Measurements from ENCODE around the gene OPRD1.

Gene OPRD1

DNA sequence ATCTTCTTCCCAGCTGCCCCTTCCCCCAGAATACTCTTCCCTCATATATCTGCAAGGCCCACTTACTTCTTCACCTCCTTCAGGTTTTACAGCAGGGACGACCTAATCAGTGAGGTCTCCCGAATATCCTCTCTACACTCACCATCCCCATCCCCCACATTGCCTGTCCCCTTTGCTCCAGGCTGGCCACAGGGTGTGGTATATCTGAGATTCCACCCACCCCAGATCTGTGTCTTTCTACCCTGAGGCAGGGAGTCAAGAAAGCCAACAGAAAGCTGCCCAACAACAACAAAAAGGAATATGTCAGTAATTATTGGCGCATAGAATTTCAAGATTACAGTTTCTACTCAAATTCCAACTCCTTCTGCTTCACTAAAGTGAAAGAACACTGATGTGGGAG lies 30.0 kb upstream of the OPRD1 start:
- TF ChIP-seq NFIC (IDR thresholded peaks at IDR 0.05) (no peak), YY1 (IDR thresholded peaks at IDR 0.05; ENCODE audit: low read depth) (no peak)

DNA sequence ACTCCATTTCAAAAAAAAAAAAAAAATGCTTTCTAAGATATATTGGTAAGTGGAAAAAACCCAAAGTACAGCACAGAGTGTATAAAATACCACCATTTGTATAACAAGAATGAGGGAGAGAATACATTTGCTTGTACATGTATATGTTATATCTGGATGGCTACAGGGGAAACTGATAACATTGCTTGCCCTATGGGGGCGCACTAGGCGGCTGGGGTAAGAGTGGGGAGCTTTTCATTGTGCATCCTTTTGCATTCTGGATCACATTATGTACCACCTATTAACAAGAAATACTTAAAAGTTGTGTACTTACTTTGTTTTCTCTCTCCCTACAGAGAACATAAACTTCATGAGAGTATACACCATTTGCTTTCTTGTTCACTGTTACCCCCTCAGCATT lies 28.6 kb upstream of the OPRD1 start:
- no peak for TF ChIP-seq CREB1 (IDR thresholded peaks at IDR 0.05; ENCODE audit: low read depth)
- TF ChIP-seq CEBPB (IDR thresholded peaks at IDR 0.05), result no peak
- no peak for TF ChIP-seq TEAD4 (IDR thresholded peaks at IDR 0.05)

DNA sequence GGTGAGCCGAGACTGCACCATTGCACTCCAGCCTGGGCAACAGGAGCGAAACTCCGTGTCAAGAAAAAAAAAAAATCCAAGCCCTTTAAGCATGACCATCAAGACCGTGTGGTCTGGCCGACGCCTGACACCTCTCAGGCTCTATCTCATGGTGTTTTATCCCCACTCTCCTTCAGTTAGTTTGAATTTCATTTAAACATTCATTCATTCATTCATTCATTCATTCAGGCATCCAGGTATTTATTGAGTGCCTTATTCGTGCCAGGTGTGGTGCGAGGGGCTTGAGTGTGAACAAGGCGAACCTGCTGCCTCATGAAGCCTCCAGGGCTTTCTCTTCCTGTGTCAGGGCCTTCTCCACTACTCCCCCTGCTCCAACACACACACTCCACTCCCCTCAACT lies 22.6 kb upstream of the OPRD1 start:
- TF ChIP-seq CREB1 (IDR thresholded peaks at IDR 0.05; ENCODE audit: low read depth), result no peak
- TF ChIP-seq EP300 (IDR thresholded peaks at IDR 0.05; ENCODE audit: borderline replicate concordance), result no peak
- no peak for TF ChIP-seq EGR1 (IDR thresholded peaks at IDR 0.05)
- no peak for TF ChIP-seq YY1 (IDR thresholded peaks at IDR 0.05; ENCODE audit: low read depth)
- no peak for TF ChIP-seq TAF1 (IDR thresholded peaks at IDR 0.05; ENCODE audit: low read depth)
- TF ChIP-seq ZBTB7A (IDR thresholded peaks at IDR 0.05; ENCODE audit: low read depth), result no peak
- TF ChIP-seq FOXM1 (IDR thresholded peaks at IDR 0.05; ENCODE audit: borderline replicate concordance, low read depth), result no peak
- TF ChIP-seq, protein P1, sequence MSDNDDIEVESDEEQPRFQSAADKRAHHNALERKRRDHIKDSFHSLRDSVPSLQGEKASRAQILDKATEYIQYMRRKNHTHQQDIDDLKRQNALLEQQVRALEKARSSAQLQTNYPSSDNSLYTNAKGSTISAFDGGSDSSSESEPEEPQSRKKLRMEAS (IDR thresholded peaks at IDR 0.05), result no peak
- TF ChIP-seq, protein P2, sequence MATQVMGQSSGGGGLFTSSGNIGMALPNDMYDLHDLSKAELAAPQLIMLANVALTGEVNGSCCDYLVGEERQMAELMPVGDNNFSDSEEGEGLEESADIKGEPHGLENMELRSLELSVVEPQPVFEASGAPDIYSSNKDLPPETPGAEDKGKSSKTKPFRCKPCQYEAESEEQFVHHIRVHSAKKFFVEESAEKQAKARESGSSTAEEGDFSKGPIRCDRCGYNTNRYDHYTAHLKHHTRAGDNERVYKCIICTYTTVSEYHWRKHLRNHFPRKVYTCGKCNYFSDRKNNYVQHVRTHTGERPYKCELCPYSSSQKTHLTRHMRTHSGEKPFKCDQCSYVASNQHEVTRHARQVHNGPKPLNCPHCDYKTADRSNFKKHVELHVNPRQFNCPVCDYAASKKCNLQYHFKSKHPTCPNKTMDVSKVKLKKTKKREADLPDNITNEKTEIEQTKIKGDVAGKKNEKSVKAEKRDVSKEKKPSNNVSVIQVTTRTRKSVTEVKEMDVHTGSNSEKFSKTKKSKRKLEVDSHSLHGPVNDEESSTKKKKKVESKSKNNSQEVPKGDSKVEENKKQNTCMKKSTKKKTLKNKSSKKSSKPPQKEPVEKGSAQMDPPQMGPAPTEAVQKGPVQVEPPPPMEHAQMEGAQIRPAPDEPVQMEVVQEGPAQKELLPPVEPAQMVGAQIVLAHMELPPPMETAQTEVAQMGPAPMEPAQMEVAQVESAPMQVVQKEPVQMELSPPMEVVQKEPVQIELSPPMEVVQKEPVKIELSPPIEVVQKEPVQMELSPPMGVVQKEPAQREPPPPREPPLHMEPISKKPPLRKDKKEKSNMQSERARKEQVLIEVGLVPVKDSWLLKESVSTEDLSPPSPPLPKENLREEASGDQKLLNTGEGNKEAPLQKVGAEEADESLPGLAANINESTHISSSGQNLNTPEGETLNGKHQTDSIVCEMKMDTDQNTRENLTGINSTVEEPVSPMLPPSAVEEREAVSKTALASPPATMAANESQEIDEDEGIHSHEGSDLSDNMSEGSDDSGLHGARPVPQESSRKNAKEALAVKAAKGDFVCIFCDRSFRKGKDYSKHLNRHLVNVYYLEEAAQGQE (IDR thresholded peaks at IDR 0.05; ENCODE audit: low read depth), result no peak
- TF ChIP-seq TEAD4 (IDR thresholded peaks at IDR 0.05), result no peak

DNA sequence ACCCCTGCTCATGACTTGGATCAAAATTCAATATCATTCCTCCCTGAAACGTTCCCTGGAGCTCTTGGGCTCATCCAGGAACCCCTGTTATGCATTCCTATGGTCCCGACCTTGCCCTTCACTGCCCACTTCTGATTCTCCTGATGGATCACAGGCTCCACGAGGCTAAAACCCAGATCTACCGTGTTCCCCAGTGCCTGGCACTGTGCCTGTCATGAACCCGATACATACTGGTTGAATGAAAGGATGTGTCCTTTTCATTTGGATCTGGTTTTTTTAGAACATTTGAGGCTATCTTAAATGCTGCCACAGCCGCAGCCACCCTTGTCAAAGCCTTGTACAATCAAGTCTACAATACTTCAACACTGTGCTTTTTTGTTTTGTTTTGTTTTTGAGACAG lies 22.2 kb upstream of the OPRD1 start:
- TF ChIP-seq EGR1 (IDR thresholded peaks at IDR 0.05), result no peak
- TF ChIP-seq, protein P3, sequence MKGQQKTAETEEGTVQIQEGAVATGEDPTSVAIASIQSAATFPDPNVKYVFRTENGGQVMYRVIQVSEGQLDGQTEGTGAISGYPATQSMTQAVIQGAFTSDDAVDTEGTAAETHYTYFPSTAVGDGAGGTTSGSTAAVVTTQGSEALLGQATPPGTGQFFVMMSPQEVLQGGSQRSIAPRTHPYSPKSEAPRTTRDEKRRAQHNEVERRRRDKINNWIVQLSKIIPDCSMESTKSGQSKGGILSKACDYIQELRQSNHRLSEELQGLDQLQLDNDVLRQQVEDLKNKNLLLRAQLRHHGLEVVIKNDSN (IDR thresholded peaks at IDR 0.05), result no peak
- TF ChIP-seq TEAD4 (IDR thresholded peaks at IDR 0.05), result no peak
- TF ChIP-seq, protein P1 (IDR thresholded peaks at IDR 0.05), result no peak
- TF ChIP-seq YY1 (IDR thresholded peaks at IDR 0.05; ENCODE audit: low read depth), result no peak
- no peak for TF ChIP-seq NFIC (IDR thresholded peaks at IDR 0.05)

DNA sequence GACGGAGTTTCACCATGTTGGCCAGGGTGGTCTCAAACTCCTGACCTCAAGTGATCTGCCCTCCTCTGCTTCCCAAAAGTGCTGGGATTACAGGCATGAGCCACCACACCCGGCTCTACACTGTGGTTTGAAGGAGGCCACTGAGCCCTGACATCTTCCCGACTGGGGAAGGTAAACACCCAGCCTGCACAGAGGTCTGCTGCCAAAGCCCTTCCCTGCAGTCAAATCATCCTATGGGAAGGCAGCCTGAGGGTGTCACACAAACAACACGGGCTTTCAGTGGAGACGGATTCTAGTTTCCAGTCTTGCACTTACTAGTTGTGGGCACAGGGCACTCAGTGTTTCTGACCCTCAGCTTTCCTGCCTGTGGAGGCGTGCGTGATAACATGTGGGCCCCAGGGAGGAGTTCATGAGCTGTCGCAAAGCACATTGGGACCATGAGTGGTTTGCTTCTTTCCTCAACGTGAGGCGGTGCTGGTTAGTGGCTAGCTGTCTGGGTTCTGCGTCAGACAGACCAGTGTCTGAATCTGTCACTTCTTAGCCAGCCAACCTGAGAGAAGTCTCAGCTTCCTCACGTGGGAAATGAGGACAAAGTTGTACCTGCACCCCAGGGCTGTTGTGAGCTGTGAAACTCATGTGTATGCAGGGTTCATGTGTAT lies 21.5 kb upstream of the OPRD1 start:
- no peak for TF ChIP-seq CREB1 (IDR thresholded peaks at IDR 0.05; ENCODE audit: low read depth)
- TF ChIP-seq NFIC (IDR thresholded peaks at IDR 0.05), result no peak
- TF ChIP-seq, protein P2 (IDR thresholded peaks at IDR 0.05; ENCODE audit: low read depth), result no peak
- no peak for TF ChIP-seq YY1 (IDR thresholded peaks at IDR 0.05; ENCODE audit: low read depth)
- no peak for TF ChIP-seq EP300 (IDR thresholded peaks at IDR 0.05; ENCODE audit: borderline replicate concordance)
- no peak for TF ChIP-seq FOXM1 (IDR thresholded peaks at IDR 0.05; ENCODE audit: borderline replicate concordance, low read depth)
- no peak for TF ChIP-seq TAF1 (IDR thresholded peaks at IDR 0.05; ENCODE audit: low read depth)
- TF ChIP-seq CEBPB (IDR thresholded peaks at IDR 0.05), result no peak
- no peak for TF ChIP-seq EGR1 (IDR thresholded peaks at IDR 0.05)
- TF ChIP-seq, protein P1 (IDR thresholded peaks at IDR 0.05), result no peak
- TF ChIP-seq RAD21 (IDR thresholded peaks at IDR 0.05; ENCODE audit: low read depth), result no peak
- TF ChIP-seq, protein P3 (IDR thresholded peaks at IDR 0.05), result no peak
- no peak for TF ChIP-seq TEAD4 (IDR thresholded peaks at IDR 0.05)
- TF ChIP-seq TCF12 (IDR thresholded peaks at IDR 0.05; ENCODE audit: low read depth), result no peak

DNA sequence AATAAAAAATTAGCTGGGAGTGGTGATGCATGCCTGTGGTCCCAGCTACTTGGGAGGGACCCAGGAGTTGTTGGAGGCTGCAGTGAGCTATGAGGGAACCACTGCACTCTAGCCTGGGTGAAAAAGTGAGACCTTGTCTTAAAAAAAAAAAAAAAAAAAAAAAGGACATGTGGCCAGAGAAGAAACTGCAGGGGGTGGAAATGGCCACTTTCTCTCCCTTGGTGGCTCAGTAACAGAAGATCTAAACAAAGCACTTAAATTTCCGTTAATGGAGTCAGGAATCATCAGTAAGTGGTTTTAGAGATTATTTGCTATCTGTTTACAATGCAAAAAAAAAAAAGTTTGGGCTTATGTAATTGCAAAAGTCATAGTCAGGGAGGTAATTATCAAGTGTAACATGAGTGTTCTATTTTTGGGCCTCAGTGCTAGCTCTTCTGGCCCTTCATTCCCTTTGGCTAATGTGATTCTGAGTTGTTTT lies 19.3 kb upstream of the OPRD1 start:
- TF ChIP-seq YY1 (IDR thresholded peaks at IDR 0.05; ENCODE audit: low read depth), result no peak
- TF ChIP-seq, protein P2 (IDR thresholded peaks at IDR 0.05; ENCODE audit: low read depth), result no peak
- no peak for TF ChIP-seq CEBPB (IDR thresholded peaks at IDR 0.05)
- TF ChIP-seq FOXM1 (IDR thresholded peaks at IDR 0.05; ENCODE audit: borderline replicate concordance, low read depth), result no peak
- TF ChIP-seq RAD21 (IDR thresholded peaks at IDR 0.05; ENCODE audit: low read depth), result no peak
- TF ChIP-seq, protein P3 (IDR thresholded peaks at IDR 0.05), result no peak
- TF ChIP-seq EP300 (IDR thresholded peaks at IDR 0.05; ENCODE audit: borderline replicate concordance), result no peak
- TF ChIP-seq ZBTB7A (IDR thresholded peaks at IDR 0.05; ENCODE audit: low read depth), result no peak

Data from Ishikawa (cell line).